ENCODE data around the gene AGO1.
A peak's percentile ranks its signal among the peaks of the same experiment; 100 is the strongest.
"Not testable (repeated sequence)": the region's sequence is repeated elsewhere in the genome, so short reads cannot be mapped to it uniquely, and the experiment has no call there.

AGO1 gene

GRCh38 chr1:35869245-35869950 lies 13.6 kb upstream of the AGO1 start:
- not testable (repeated sequence) for H3K4me1 ChIP-seq (ENCODE audit: control insufficient read depth, insufficient read depth, low read length); H3K4me3 ChIP-seq (ENCODE audit: low read depth, low read length)

GRCh38 chr1:35870651-35871309 lies 12.2 kb upstream of the AGO1 start:
- no peaks in the 10 kb centered on the region for H3K27me3 ChIP-seq (ENCODE audit: control insufficient read depth, insufficient read depth, low read length)
- no peaks in the 10 kb centered on the region for H3K9me3 ChIP-seq (ENCODE audit: control insufficient read depth, insufficient read depth, low read depth, low read length)
- no peak overlapping the region for H3K27ac ChIP-seq (ENCODE audit: low read depth, low read length)
- no peak overlapping the region for H3K4me3 ChIP-seq (ENCODE audit: low read depth, low read length)
- H3K36me3 ChIP-seq (ENCODE audit: control insufficient read depth, insufficient read depth, low read length): no peaks in the 10 kb centered on the region
- H3K4me1 ChIP-seq (ENCODE audit: control insufficient read depth, insufficient read depth, low read length): no peaks in the 10 kb centered on the region
- H3K9ac ChIP-seq (ENCODE audit: low read length): no peak overlapping the region

More at GRCh38 chr1:35869245-35869950, 13.6 kb upstream of the AGO1 start:
- not testable (repeated sequence) for H3K27ac ChIP-seq (ENCODE audit: low read depth, low read length); H3K9me3 ChIP-seq (ENCODE audit: control insufficient read depth, insufficient read depth, low read depth, low read length); H3K36me3 ChIP-seq (ENCODE audit: control insufficient read depth, insufficient read depth, low read length); H3K9ac ChIP-seq (ENCODE audit: low read length); H3K27me3 ChIP-seq (ENCODE audit: control insufficient read depth, insufficient read depth, low read length)

GRCh38 chr1:35873243-35873750 lies 9.7 kb upstream of the AGO1 start:
- Histone ChIP-seq H3K27ac (ENCODE audit: low read depth, low read length) (no peak overlapping the region), H3K4me3 (ENCODE audit: low read depth, low read length) (no peak overlapping the region), H3K36me3 (ENCODE audit: control insufficient read depth, insufficient read depth, low read length) (no peaks in the 10 kb centered on the region), H3K9ac (ENCODE audit: low read length) (no peak overlapping the region), H3K27me3 (ENCODE audit: control insufficient read depth, insufficient read depth, low read length) (no peaks in the 10 kb centered on the region), H3K4me1 (ENCODE audit: control insufficient read depth, insufficient read depth, low read length) (no peaks in the 10 kb centered on the region), H3K9me3 (ENCODE audit: control insufficient read depth, insufficient read depth, low read depth, low read length) (no peaks in the 10 kb centered on the region)

GRCh38 chr1:35874115-35874514 lies 8.9 kb upstream of the AGO1 start:
- not testable (repeated sequence) for H3K27ac ChIP-seq (ENCODE audit: low read depth, low read length); H3K27me3 ChIP-seq (ENCODE audit: control insufficient read depth, insufficient read depth, low read length); H3K9me3 ChIP-seq (ENCODE audit: control insufficient read depth, insufficient read depth, low read depth, low read length); H3K4me1 ChIP-seq (ENCODE audit: control insufficient read depth, insufficient read depth, low read length); H3K4me3 ChIP-seq (ENCODE audit: low read depth, low read length); H3K9ac ChIP-seq (ENCODE audit: low read length); H3K36me3 ChIP-seq (ENCODE audit: control insufficient read depth, insufficient read depth, low read length)

GRCh38 chr1:35876988-35877387 lies 6.0 kb upstream of the AGO1 start:
- Histone ChIP-seq H3K9me3 (ENCODE audit: control insufficient read depth, insufficient read depth, low read depth, low read length) (no peaks in the 10 kb centered on the region), H3K27ac (ENCODE audit: low read depth, low read length) (no peak overlapping the region), H3K4me1 (ENCODE audit: control insufficient read depth, insufficient read depth, low read length) (no peaks in the 10 kb centered on the region), H3K36me3 (ENCODE audit: control insufficient read depth, insufficient read depth, low read length) (no peaks in the 10 kb centered on the region), H3K9ac (ENCODE audit: low read length) (no peak overlapping the region), H3K27me3 (ENCODE audit: control insufficient read depth, insufficient read depth, low read length) (no peaks in the 10 kb centered on the region), H3K4me3 (ENCODE audit: low read depth, low read length) (no peak overlapping the region)

- Histone ChIP-seq H3K27me3 (ENCODE audit: control insufficient read depth, insufficient read depth, low read length) (no peaks in the 10 kb centered on the region), H3K4me1 (ENCODE audit: control insufficient read depth, insufficient read depth, low read length) (peaks cover 30% of the 10 kb centered on the region), H3K9me3 (ENCODE audit: control insufficient read depth, insufficient read depth, low read depth, low read length) (no peaks in the 10 kb centered on the region), H3K9ac (ENCODE audit: low read length) (no peak overlapping the region), H3K4me3 (ENCODE audit: low read depth, low read length) (no peak overlapping the region), H3K27ac (ENCODE audit: low read depth, low read length) (no peak overlapping the region), H3K36me3 (ENCODE audit: control insufficient read depth, insufficient read depth, low read length) (no peaks in the 10 kb centered on the region)
Measured at GRCh38 chr1:35881850-35882273, 1.1 kb upstream of the AGO1 start.

GRCh38 chr1:35882586-35882944 lies 444 bp upstream of the AGO1 start:
- Histone ChIP-seq H3K9ac (ENCODE audit: low read length) (no peak overlapping the region), H3K27ac (ENCODE audit: low read depth, low read length) (no peak overlapping the region), H3K4me1 (ENCODE audit: control insufficient read depth, insufficient read depth, low read length) (peaks cover 37% of the 10 kb centered on the region), H3K36me3 (ENCODE audit: control insufficient read depth, insufficient read depth, low read length) (no peaks in the 10 kb centered on the region), H3K9me3 (ENCODE audit: control insufficient read depth, insufficient read depth, low read depth, low read length) (no peaks in the 10 kb centered on the region), H3K4me3 (ENCODE audit: low read depth, low read length) (peak overlapping the region; percentile 50), H3K27me3 (ENCODE audit: control insufficient read depth, insufficient read depth, low read length) (no peaks in the 10 kb centered on the region)

GRCh38 chr1:35883635-35884101 lies 659 bp downstream of the AGO1 start:
- peak overlapping the region; percentile 91 for H3K9ac ChIP-seq (ENCODE audit: low read length)
- peaks cover 5% of the 10 kb centered on the region for H3K36me3 ChIP-seq (ENCODE audit: control insufficient read depth, insufficient read depth, low read length)
- H3K27me3 ChIP-seq (ENCODE audit: control insufficient read depth, insufficient read depth, low read length): no peaks in the 10 kb centered on the region
- peak overlapping the region; percentile 98 for H3K4me3 ChIP-seq (ENCODE audit: low read depth, low read length)
- H3K4me1 ChIP-seq (ENCODE audit: control insufficient read depth, insufficient read depth, low read length): peaks cover 41% of the 10 kb centered on the region
- no peaks in the 10 kb centered on the region for H3K9me3 ChIP-seq (ENCODE audit: control insufficient read depth, insufficient read depth, low read depth, low read length)
- peak overlapping the region; percentile 76; the same call in 1 of the 2 replicates for H3K27ac ChIP-seq (ENCODE audit: low read depth, low read length)

GRCh38 chr1:35884934-35885333 lies 1.9 kb downstream of the AGO1 start:
- Histone ChIP-seq H3K27me3 (ENCODE audit: control insufficient read depth, insufficient read depth, low read length) (no peaks in the 10 kb centered on the region), H3K9ac (ENCODE audit: low read length) (peak overlapping the region; percentile 41), H3K36me3 (ENCODE audit: control insufficient read depth, insufficient read depth, low read length) (peaks cover 12% of the 10 kb centered on the region), H3K27ac (ENCODE audit: low read depth, low read length) (peak overlapping the region; percentile 72; the same call in 1 of the 2 replicates), H3K4me3 (ENCODE audit: low read depth, low read length) (peak overlapping the region; percentile 98; the same call in 1 of the 2 replicates), H3K9me3 (ENCODE audit: control insufficient read depth, insufficient read depth, low read depth, low read length) (no peaks in the 10 kb centered on the region), H3K4me1 (ENCODE audit: control insufficient read depth, insufficient read depth, low read length) (peaks cover 41% of the 10 kb centered on the region)

- Histone ChIP-seq H3K27ac (ENCODE audit: low read depth, low read length) (peak overlapping the region; percentile 85; the same call in 1 of the 2 replicates), H3K27me3 (ENCODE audit: control insufficient read depth, insufficient read depth, low read length) (no peaks in the 10 kb centered on the region), H3K36me3 (ENCODE audit: control insufficient read depth, insufficient read depth, low read length) (peaks cover 22% of the 10 kb centered on the region), H3K9me3 (ENCODE audit: control insufficient read depth, insufficient read depth, low read depth, low read length) (no peaks in the 10 kb centered on the region), H3K4me3 (ENCODE audit: low read depth, low read length) (peak overlapping the region; percentile 98), H3K9ac (ENCODE audit: low read length) (peak overlapping the region; percentile 83), H3K4me1 (ENCODE audit: control insufficient read depth, insufficient read depth, low read length) (peaks cover 41% of the 10 kb centered on the region)
Measured at GRCh38 chr1:35885961-35886558, 3.1 kb downstream of the AGO1 start.
